ENCODE results near the gene CEP95.

- TF ChIP-seq KAT7 (CRISPR knock-in tag; IDR thresholded peaks at IDR 0.05; ENCODE audit: borderline replicate concordance) (no peak), E2F5 (CRISPR knock-in tag; IDR thresholded peaks at IDR 0.05) (no peak)
Measured at GRCh38 chr17:64507413-64507782, 621 bp downstream of the CEP95 start.

Measured in WTC11 (cell line).